Astrocyte of the cerebellum (primary cell): ENCODE data around the gene TTLL10.

Source experiments
- DNase-seq: peaks from one replicate; pipeline ENCODE4 v3.0.0-alpha.2; 2011; ENCODE audit warnings: low read depth
- H3K4me3 ChIP-seq: 2 replicates; pipeline ENCODE4 v1.5.1; 2011; ENCODE audit warnings: mild to moderate bottlenecking, low read depth, low read length, moderate library complexity
- in situ Hi-C: cut with HindIII; loops from 2 replicates; pipeline ENCODE4 v1.10.0; 2017; ENCODE audit warnings: low sequenced_read_pairs
- TF ChIP-seq, protein P1 (sequence below): IDR thresholded peaks from 2 replicates; pipeline ENCODE4 v1.5.1; 2012; ENCODE audit warnings: low read length, low read depth, moderate library complexity, mild to moderate bottlenecking; ENCODE audit errors: missing control alignments

Gene TTLL10

GRCh38 chr1:1216770-1217620 lies 43.3 kb downstream of the TTLL10 start:
- in situ Hi-C loops: no loop called here
- no peak overlapping the region for H3K4me3 ChIP-seq
- TF ChIP-seq, protein P1, sequence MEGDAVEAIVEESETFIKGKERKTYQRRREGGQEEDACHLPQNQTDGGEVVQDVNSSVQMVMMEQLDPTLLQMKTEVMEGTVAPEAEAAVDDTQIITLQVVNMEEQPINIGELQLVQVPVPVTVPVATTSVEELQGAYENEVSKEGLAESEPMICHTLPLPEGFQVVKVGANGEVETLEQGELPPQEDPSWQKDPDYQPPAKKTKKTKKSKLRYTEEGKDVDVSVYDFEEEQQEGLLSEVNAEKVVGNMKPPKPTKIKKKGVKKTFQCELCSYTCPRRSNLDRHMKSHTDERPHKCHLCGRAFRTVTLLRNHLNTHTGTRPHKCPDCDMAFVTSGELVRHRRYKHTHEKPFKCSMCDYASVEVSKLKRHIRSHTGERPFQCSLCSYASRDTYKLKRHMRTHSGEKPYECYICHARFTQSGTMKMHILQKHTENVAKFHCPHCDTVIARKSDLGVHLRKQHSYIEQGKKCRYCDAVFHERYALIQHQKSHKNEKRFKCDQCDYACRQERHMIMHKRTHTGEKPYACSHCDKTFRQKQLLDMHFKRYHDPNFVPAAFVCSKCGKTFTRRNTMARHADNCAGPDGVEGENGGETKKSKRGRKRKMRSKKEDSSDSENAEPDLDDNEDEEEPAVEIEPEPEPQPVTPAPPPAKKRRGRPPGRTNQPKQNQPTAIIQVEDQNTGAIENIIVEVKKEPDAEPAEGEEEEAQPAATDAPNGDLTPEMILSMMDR: no peak
- no peak for DNase-seq

- DNase-seq: no peak
- in situ Hi-C loops: no loop called here
- no peak overlapping the region for H3K4me3 ChIP-seq
- TF ChIP-seq, protein P1: no peak
Observed at GRCh38 chr1:1217621-1218523, 44.2 kb downstream of the TTLL10 start.

DNA sequence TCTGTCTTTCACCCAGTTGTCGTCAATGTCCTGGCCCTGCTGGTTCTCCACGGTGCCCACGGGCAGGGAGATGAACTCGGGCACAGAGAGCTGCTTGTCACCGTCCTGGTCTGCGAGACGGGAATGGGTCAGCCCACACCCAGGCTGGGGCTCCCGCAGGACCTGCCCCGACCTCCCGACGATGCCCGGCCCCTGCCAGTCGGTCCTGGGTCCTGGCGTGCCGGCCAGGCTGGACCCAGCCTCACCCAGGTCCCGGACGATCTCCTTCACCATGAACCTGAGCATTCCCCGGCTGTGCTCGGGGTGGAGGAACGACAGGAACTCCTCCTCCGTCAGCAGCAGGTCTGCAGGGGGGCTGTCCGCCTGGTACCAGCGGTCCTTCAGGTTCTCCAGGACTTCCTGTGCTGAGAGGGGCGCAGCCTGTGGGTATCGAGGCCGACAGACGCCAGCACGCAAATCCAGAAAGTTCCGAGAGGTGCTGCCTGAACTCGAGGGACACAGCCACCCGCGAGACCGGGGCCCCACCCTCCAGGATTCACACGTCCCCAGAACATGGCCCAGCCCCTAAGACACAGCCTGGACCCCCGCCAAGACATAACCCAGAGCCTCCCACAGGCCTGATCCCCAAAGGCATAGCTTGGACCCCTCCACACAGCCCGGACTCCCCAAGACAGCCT lies 45.0 kb downstream of the TTLL10 start:
- no peak for DNase-seq
- TF ChIP-seq, protein P1: no peak
- in situ Hi-C loops: no loop called here
- no peak overlapping the region for H3K4me3 ChIP-seq

DNA sequence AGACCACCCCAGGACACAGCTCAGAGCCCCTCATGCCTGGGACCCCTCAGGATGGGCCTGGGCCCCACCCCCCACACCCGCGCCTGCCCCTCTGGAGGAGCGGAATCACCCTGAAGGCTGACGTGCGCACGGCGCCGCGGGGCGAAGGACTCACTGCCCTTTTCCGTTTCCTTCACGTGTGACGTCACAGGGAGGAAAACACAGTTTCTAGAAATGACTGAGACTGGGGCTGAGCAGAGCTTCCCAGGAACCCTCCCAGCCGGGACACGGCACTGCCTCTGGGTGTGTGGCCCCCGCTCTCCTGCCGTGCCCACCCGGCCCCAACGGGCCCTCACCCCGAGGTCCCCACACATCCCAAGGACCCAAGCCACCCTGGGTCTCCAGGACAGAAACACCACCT lies 45.7 kb downstream of the TTLL10 start:
- in situ Hi-C loops: no loop called here
- no peak overlapping the region for H3K4me3 ChIP-seq

DNA sequence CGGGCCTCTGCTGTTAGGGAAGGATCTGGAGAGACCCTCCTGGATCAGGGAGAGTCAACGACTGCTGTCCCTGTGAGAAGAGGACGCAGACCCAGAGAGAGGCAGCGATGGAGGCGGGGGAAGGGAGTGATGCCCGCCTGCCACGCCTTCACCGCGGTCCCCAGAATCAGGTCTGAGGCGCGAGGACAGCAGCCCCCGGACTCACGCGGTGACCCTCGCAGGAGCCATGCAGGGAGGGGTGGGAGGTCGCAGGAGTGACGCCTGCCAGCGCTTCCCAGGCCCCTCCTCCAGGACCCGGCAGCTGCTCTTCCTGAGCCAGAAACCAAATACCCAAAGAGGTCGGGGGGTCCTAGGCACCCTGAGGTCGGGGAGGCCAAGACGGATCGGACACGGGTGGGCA lies 46.5 kb downstream of the TTLL10 start:
- in situ Hi-C loops: no loop called here
- no peak overlapping the region for H3K4me3 ChIP-seq
- DNase-seq: no peak
- TF ChIP-seq, protein P1: no peak

More for the DNA sequence above, 45.7 kb downstream of the TTLL10 start:
- TF ChIP-seq, protein P1: no peak
- no peak for DNase-seq
